Choroid plexus epithelial cell (primary cell): ENCODE results near the gene KLK8.

Source experiments
- DNase-seq: peaks from one replicate; pipeline ENCODE4 v3.0.0-alpha.2; 2010; ENCODE audit warnings: low read depth
- H3K4me3 ChIP-seq: 2 replicates; pipeline ENCODE4 v1.5.1; 2011; ENCODE audit warnings: low read depth, mild to moderate bottlenecking, control low read depth, low read length, moderate library complexity
- TF ChIP-seq, protein P1 (sequence below): conservative IDR thresholded peaks from 2 replicates; pipeline ENCODE4 v1.5.1; 2011; ENCODE audit warnings: low read depth, mild to moderate bottlenecking, control low read depth, inconsistent platforms, low read length, moderate library complexity

Gene KLK8

GRCh38 chr19:50983625-50984292 is 17.6 kb downstream of the KLK8 start, which contains the start of gene KLK7:
KLK7 (minus strand) TSS chr19:50983917; CDS start chr19:50982399, 1,518 bp downstream.
- TF ChIP-seq, protein P1, sequence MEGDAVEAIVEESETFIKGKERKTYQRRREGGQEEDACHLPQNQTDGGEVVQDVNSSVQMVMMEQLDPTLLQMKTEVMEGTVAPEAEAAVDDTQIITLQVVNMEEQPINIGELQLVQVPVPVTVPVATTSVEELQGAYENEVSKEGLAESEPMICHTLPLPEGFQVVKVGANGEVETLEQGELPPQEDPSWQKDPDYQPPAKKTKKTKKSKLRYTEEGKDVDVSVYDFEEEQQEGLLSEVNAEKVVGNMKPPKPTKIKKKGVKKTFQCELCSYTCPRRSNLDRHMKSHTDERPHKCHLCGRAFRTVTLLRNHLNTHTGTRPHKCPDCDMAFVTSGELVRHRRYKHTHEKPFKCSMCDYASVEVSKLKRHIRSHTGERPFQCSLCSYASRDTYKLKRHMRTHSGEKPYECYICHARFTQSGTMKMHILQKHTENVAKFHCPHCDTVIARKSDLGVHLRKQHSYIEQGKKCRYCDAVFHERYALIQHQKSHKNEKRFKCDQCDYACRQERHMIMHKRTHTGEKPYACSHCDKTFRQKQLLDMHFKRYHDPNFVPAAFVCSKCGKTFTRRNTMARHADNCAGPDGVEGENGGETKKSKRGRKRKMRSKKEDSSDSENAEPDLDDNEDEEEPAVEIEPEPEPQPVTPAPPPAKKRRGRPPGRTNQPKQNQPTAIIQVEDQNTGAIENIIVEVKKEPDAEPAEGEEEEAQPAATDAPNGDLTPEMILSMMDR, result no peak
- no peak for DNase-seq
- no peak within 1 kb of the TSS for H3K4me3 ChIP-seq

GRCh38 chr19:50982186-50982585 is 19.2 kb downstream of the KLK8 start:
- H3K4me3 ChIP-seq, result no peak overlapping the region
- TF ChIP-seq, protein P1, result no peak
- no peak for DNase-seq

DNA sequence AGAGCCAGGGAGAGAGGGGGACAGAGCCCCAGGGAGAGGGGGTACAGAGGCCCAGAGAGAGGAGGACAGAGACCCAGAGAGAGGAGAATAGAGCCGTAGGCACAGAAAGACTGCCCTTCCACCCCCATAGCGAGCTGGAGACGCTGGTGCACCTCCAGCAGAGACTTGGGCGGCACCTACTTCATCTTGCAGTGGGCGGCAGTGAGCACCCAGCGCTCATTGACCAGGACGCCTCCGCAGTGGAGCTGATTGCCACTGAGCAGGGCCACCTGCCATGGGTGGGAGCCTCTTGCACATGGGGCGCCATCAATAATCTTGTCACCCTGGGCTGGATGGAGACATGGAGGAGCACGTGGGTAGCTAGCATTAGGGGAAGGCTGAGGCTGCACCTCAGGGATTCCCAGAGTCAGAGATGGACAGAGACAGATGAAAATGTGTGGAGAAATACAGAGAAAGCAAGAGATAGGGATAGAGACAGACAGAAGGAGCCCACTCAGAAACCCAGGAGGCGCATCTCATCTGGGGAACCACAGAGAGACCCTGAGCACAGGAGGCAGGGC is 19.7 kb downstream of the KLK8 start:
- TF ChIP-seq, protein P1, result no peak
- H3K4me3 ChIP-seq, result no peak overlapping the region
- DNase-seq, result no peak

- H3K4me3 ChIP-seq, result no peak overlapping the region
- no peak for DNase-seq
- TF ChIP-seq, protein P1, result no peak
Measured at GRCh38 chr19:50980208-50980607, 21.2 kb downstream of the KLK8 start.

DNA sequence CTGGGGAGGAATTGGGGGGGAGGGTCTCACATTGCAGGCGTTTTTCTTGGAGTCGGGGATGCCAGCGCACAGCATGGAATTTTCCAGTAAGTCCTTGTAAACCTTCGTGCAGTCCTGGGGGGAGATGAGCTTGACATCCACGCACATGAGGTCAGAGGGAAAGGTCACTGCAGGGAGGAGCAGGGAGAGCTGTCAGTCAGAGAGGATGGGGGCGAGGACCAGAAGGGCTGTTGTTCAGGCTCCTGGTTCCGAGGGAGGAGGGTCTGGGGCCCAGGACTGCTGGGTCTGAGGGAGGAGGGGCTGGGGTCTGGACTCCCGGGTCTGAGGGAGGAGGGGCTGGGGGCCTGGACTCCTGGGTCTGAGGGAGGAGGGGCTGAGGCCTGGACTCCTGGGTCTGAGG is 21.6 kb downstream of the KLK8 start:
- H3K4me3 ChIP-seq, result no peak overlapping the region
- no peak for DNase-seq
- TF ChIP-seq, protein P1, result no peak

DNA sequence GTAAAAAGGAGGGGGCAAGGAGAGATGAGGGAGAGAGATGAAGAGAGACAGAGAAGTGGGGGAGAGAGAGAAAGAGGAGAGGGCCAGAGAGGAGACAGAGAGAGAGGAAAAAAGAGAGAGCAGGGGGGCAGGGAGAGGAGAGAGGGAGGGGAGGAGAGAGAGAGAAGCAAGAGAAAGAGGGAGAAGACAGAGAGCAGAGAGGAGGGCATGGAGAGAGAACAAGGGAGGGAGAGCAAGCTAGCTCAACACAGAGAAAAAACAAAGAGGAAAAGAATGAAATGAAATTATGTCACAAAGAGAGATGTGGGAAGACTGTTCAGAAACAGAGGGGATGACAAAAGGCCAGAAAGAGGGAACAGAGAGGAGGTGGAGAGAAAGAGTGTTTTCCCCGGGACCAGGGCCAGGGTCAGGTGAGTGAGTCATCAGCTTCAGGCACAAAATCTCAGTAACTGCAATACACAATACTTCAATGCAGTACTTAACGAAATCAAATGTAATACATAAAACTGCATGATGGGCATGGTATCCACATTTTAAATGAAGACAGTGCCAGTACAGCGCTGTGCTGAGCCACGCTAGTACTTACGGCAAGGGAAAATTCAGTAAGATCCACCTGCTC is 22.5 kb downstream of the KLK8 start:
- no peak overlapping the region for H3K4me3 ChIP-seq
- TF ChIP-seq, protein P1, result no peak
- DNase-seq, result no peak

DNA sequence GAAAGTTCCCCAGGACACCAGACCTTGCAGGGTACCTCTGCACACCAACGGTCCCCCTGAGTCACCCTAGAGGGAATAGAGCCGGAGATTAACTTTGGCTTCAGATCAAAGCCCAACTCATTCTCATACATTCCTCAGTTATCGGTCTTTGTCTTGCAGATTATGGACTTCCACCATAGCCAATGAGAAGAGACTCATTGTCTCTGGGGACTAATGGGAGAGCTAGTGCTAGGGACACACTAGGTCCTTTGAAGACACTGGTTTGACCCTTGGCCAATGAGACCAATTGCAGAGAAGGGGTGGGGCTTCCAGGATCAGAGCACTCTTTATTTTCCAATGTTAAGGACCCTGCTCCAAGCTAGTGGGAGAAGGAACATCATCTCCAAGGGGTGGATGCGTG is 23.8 kb downstream of the KLK8 start:
- no peak overlapping the region for H3K4me3 ChIP-seq
- DNase-seq, result no peak
- TF ChIP-seq, protein P1, result no peak
